Esophagus muscularis mucosa (tissue), 4 donors: ENCODE measurements around the gene ATRIP.

Experiments used
- EP300 ChIP-seq: sonication (generic); formaldehyde crosslinking; IDR thresholded peaks from one replicate; pipeline ENCODE4 v1.6.1; 2017; ENCODE audit warnings: antibody characterized with exemption
- POLR2A ChIP-seq: fragments of 450-650 bp; IDR thresholded peaks from one replicate; pipeline ENCODE4 v1.6.1; 2017; ENCODE audit warnings: antibody characterized with exemption, moderate library complexity, mild to moderate bottlenecking, low read depth
- POLR2AphosphoS5 ChIP-seq, 2 donors: sonication (generic); formaldehyde crosslinking; IDR thresholded peaks; one replicate each; pipeline ENCODE4 v1.6.1; 2017; ENCODE audit warnings: antibody characterized with exemption in 2 of 2
- TF ChIP-seq, protein P1 (sequence below), 3 experiments: fragments of 200-600 bp in 2 of 3; fragments of 450-650 bp in 1 of 3; sonication (generic) in 2 of 3; IDR thresholded peaks; one replicate each; pipeline ENCODE4 v1.5.1; 2017 to 2019; ENCODE audit warnings: antibody characterized with exemption in 3 of 3, mild to moderate bottlenecking in 2 of 3, moderate library complexity in 1 of 3

DNA sequence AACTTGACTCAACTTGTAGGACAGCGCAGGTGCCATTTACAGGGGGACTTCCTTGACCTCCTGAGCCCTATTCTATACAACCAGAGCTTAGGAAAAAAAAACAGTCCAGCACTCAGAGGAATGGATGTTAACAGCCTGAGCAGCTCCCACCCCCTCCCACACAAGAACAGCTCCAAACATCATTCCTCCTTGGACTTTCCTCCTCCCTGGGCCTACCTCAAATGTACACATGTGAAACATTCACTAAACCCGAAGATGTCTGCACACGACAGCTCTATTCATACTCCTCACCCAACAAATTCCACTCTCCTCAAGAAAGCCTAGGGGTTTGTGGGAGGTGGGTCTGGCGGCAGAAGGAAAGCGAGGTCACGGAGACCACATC lies 503 bp upstream of the ATRIP start:
- TF ChIP-seq, protein P1, sequence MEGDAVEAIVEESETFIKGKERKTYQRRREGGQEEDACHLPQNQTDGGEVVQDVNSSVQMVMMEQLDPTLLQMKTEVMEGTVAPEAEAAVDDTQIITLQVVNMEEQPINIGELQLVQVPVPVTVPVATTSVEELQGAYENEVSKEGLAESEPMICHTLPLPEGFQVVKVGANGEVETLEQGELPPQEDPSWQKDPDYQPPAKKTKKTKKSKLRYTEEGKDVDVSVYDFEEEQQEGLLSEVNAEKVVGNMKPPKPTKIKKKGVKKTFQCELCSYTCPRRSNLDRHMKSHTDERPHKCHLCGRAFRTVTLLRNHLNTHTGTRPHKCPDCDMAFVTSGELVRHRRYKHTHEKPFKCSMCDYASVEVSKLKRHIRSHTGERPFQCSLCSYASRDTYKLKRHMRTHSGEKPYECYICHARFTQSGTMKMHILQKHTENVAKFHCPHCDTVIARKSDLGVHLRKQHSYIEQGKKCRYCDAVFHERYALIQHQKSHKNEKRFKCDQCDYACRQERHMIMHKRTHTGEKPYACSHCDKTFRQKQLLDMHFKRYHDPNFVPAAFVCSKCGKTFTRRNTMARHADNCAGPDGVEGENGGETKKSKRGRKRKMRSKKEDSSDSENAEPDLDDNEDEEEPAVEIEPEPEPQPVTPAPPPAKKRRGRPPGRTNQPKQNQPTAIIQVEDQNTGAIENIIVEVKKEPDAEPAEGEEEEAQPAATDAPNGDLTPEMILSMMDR (IDR thresholded peaks at IDR 0.05), result no peak
- TF ChIP-seq EP300, result no peak
- TF ChIP-seq POLR2A, result no peak
- no peak for TF ChIP-seq POLR2AphosphoS5 (IDR thresholded peaks at IDR 0.05)
